NOMO-1 treated with DMSO at 0.1 percent for 48 hours (cell line): ENCODE data around the gene COL5A1.

ENCODE experiments used
- DNase-seq: peaks from one replicate; lab custom pipeline; 2025; ENCODE audit not compliant: unreplicated experiment; lab: John Stamatoyannopoulos, UW

Gene COL5A1

GRCh38 chr9:134606951-134607731 is 34.5 kb upstream of the COL5A1 start:
- no peak for DNase-seq

GRCh38 chr9:134607971-134608370 is 33.6 kb upstream of the COL5A1 start:
- DNase-seq = no peak

- DNase-seq = no peak
Observed at GRCh38 chr9:134611046-134611445, 30.6 kb upstream of the COL5A1 start.

- DNase-seq = no peak
Observed at GRCh38 chr9:134612309-134612708, 29.3 kb upstream of the COL5A1 start.

- DNase-seq = no peak
Observed at GRCh38 chr9:134612715-134613114, 28.9 kb upstream of the COL5A1 start.

GRCh38 chr9:134614256-134614655 is 27.3 kb upstream of the COL5A1 start:
- DNase-seq = no peak

- DNase-seq = no peak
Observed at GRCh38 chr9:134616341-134616740, 25.3 kb upstream of the COL5A1 start.

- no peak for DNase-seq
Observed at GRCh38 chr9:134617246-134617645, 24.4 kb upstream of the COL5A1 start.

GRCh38 chr9:134617836-134618162 is 23.8 kb upstream of the COL5A1 start:
- DNase-seq = no peak

- peak; percentile 6 for DNase-seq
Observed at GRCh38 chr9:134618163-134618832, 23.3 kb upstream of the COL5A1 start.

GRCh38 chr9:134618833-134619447 is 22.7 kb upstream of the COL5A1 start:
- DNase-seq = no peak

- DNase-seq = no peak
Observed at GRCh38 chr9:134619448-134619982, 22.1 kb upstream of the COL5A1 start.

- DNase-seq = no peak
Observed at GRCh38 chr9:134619983-134620661, 21.5 kb upstream of the COL5A1 start.

- no peak for DNase-seq
Observed at GRCh38 chr9:134620751-134621557, 20.6 kb upstream of the COL5A1 start.

- DNase-seq = no peak
Observed at GRCh38 chr9:134621558-134622110, 20.0 kb upstream of the COL5A1 start.

GRCh38 chr9:134622896-134623257 is 18.7 kb upstream of the COL5A1 start:
- DNase-seq = no peak

- no peak for DNase-seq
Observed at GRCh38 chr9:134623258-134624066, 18.1 kb upstream of the COL5A1 start.

- no peak for DNase-seq
Observed at GRCh38 chr9:134624137-134624591, 17.4 kb upstream of the COL5A1 start.

- no peak for DNase-seq
Observed at GRCh38 chr9:134624621-134625181, 16.9 kb upstream of the COL5A1 start.
